Measurements from ENCODE around the gene PREB. TPM values are rescaled to one million over a fixed set of nuclear protein-coding genes. Genes with fewer than 3 reads are reported as not detected.

The PREB gene
- total RNA-seq, 1 donor from 2014 or later: 25.1 TPM

DNA sequence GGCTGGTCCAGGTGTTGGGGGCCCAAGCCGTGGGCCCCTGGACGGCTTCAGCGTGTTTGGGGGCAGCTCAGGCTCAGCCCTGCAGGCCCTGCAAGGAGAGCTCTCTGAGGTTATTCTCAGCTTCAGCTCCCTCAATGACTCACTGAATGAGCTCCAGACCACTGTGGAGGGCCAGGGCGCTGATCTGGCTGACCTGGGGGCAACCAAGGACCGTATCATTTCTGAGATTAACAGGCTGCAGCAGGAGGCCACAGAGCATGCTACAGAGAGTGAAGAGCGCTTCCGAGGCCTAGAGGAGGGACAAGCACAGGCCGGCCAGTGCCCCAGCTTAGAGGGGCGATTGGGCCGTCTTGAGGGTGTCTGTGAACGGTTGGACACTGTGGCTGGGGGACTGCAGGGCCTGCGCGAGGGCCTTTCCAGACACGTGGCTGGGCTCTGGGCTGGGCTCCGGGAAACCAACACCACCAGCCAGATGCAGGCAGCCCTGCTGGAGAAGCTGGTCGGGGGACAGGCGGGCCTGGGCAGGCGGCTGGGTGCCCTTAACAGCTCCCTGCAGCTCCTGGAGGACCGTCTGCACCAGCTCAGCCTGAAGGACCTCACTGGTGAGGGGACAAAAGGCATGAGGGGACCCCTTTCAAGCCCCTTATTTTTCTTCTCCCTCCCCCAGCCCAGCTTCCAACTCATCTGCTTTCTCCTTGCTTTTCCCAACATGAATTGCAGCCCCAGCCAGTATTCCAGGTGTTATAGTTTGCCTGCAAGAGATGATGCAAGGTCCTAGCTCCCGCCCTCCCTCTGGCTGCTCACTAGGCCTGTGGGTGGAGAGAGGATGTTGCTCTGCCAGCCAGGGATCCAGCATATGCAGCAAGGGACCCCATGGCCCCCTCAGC is 50.8 kb downstream of the PREB start:
- DNase-seq (ENCODE audit: low spot score): no peak
- peak overlapping the region; percentile 53 for H3K4me3 Mint-ChIP-seq

DNA sequence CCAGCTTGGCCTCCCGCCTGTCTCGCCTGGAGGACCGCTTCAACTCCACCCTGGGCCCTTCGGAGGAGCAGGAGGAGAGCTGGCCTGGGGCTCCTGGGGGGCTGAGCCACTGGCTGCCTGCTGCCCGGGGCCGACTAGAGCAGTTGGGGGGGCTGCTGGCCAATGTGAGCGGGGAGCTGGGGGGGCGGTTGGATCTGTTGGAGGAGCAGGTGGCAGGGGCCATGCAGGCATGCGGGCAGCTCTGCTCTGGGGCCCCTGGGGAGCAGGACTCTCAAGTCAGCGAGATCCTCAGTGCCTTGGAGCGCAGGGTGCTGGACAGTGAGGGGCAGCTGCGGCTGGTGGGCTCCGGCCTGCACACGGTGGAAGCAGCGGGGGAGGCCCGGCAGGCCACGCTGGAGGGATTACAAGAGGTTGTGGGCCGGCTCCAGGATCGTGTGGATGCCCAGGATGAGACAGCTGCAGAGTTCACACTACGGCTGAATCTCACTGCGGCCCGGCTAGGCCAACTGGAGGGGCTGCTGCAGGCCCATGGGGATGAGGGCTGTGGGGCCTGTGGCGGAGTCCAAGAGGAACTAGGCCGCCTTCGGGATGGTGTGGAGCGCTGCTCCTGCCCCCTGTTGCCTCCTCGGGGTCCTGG is 51.5 kb downstream of the PREB start:
- peaks cover 23% of the 10 kb centered on the region for H3F3A ChIP-seq (ENCODE audit: low read depth)
- Mint-ChIP-seq H3K4me1 (peaks cover 42% of the 10 kb centered on the region), H3K27ac (no peak overlapping the region), H3K36me3 (no peaks in the 10 kb centered on the region), H3K27me3 (ENCODE audit: insufficient read depth, low read depth) (peaks cover 2% of the 10 kb centered on the region), H3K9me3 (no peaks in the 10 kb centered on the region), H3K4me3 (no peak overlapping the region)
- no peaks in the 10 kb centered on the region for H3K36me3 ChIP-seq
- H3K4me3 ChIP-seq: no peak overlapping the region
- H3K9ac ChIP-seq: no peak overlapping the region
- H3K4me1 ChIP-seq: peaks cover 25% of the 10 kb centered on the region
- H4K20me1 ChIP-seq (ENCODE audit: low read depth): no peaks in the 10 kb centered on the region
- H3K79me2 ChIP-seq (ENCODE audit: low read depth): peaks cover 3% of the 10 kb centered on the region
- TF ChIP-seq EZH2 (IDR thresholded peaks at IDR 0.05) (no peak), EZH2phosphoT487 (IDR thresholded peaks at IDR 0.05) (no peak)
- TF ChIP-seq, protein P1, sequence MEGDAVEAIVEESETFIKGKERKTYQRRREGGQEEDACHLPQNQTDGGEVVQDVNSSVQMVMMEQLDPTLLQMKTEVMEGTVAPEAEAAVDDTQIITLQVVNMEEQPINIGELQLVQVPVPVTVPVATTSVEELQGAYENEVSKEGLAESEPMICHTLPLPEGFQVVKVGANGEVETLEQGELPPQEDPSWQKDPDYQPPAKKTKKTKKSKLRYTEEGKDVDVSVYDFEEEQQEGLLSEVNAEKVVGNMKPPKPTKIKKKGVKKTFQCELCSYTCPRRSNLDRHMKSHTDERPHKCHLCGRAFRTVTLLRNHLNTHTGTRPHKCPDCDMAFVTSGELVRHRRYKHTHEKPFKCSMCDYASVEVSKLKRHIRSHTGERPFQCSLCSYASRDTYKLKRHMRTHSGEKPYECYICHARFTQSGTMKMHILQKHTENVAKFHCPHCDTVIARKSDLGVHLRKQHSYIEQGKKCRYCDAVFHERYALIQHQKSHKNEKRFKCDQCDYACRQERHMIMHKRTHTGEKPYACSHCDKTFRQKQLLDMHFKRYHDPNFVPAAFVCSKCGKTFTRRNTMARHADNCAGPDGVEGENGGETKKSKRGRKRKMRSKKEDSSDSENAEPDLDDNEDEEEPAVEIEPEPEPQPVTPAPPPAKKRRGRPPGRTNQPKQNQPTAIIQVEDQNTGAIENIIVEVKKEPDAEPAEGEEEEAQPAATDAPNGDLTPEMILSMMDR (IDR thresholded peaks at IDR 0.05): no peak
- no peaks in the 10 kb centered on the region for H3K9me3 ChIP-seq (ENCODE audit: low read depth)
- H3K4me2 ChIP-seq: no peak overlapping the region
- peaks cover 19% of the 10 kb centered on the region for H3K27me3 ChIP-seq
- no peak overlapping the region for H2AFZ ChIP-seq (replicated peaks)
- DNase-seq (ENCODE audit: low spot score): no peak
- H3K27ac ChIP-seq: no peak overlapping the region

More for the DNA sequence above, 50.8 kb downstream of the PREB start:
- no peak overlapping the region for H3K4me3 ChIP-seq
- H3F3A ChIP-seq (ENCODE audit: low read depth): peaks cover 23% of the 10 kb centered on the region
- H3K4me1 ChIP-seq: peaks cover 19% of the 10 kb centered on the region
- H3K27me3 ChIP-seq: peaks cover 19% of the 10 kb centered on the region
- Mint-ChIP-seq H3K4me1 (peaks cover 35% of the 10 kb centered on the region), H3K27ac (peak overlapping the region; percentile 66), H3K27me3 (ENCODE audit: insufficient read depth, low read depth) (peaks cover 4% of the 10 kb centered on the region), H3K36me3 (no peaks in the 10 kb centered on the region), H3K9me3 (no peaks in the 10 kb centered on the region)
- TF ChIP-seq EZH2phosphoT487 (IDR thresholded peaks at IDR 0.05) (no peak), EZH2 (IDR thresholded peaks at IDR 0.05) (no peak)
- TF ChIP-seq, protein P1 (IDR thresholded peaks at IDR 0.05): no peak
- H4K20me1 ChIP-seq (ENCODE audit: low read depth): no peaks in the 10 kb centered on the region
- no peak overlapping the region for H3K4me2 ChIP-seq
- no peak overlapping the region for H3K27ac ChIP-seq
- H3K9ac ChIP-seq: no peak overlapping the region
- H3K36me3 ChIP-seq: no peaks in the 10 kb centered on the region
- H3K79me2 ChIP-seq (ENCODE audit: low read depth): peaks cover 3% of the 10 kb centered on the region
- H2AFZ ChIP-seq (replicated peaks): no peak overlapping the region
- no peaks in the 10 kb centered on the region for H3K9me3 ChIP-seq (ENCODE audit: low read depth)

DNA sequence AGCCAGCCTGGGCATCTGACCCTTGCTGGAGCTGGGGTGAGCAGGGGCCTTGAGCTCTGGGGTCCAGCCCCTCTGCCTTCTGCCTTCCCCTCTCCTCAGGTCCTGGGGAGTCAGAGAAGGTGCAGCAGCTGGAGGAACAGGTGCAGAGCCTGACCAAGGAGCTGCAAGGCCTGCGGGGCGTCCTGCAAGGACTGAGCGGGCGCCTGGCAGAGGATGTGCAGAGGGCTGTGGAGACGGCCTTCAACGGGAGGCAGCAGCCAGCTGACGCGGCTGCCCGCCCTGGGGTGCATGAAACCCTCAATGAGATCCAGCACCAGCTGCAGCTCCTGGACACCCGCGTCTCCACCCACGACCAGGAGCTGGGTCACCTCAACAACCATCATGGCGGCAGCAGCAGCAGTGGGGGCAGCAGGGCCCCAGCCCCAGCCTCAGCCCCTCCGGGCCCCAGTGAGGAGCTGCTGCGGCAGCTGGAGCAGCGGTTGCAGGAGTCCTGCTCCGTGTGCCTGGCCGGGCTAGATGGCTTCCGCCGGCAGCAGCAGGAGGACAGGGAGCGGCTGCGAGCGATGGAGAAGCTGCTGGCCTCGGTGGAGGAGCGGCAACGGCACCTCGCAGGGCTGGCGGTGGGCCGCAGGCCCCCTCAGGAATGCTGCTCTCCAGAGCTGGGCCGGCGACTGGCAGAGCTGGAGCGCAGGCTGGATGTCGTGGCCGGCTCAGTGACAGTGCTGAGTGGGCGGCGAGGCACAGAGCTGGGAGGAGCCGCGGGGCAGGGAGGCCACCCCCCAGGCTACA is 52.3 kb downstream of the PREB start:
- Histone ChIP-seq H3K4me3 (no peak overlapping the region), H4K20me1 (ENCODE audit: low read depth) (no peaks in the 10 kb centered on the region), H3K79me2 (ENCODE audit: low read depth) (no peaks in the 10 kb centered on the region), H3K9ac (no peak overlapping the region), H2AFZ (replicated peaks) (no peak overlapping the region), H3K4me2 (no peak overlapping the region), H3K9me3 (ENCODE audit: low read depth) (no peaks in the 10 kb centered on the region), H3K27ac (no peak overlapping the region), H3F3A (ENCODE audit: low read depth) (peaks cover 19% of the 10 kb centered on the region), H3K36me3 (no peaks in the 10 kb centered on the region), H3K27me3 (peaks cover 14% of the 10 kb centered on the region), H3K4me1 (peaks cover 19% of the 10 kb centered on the region)
- H3K36me3 Mint-ChIP-seq: no peaks in the 10 kb centered on the region
- peaks cover under 1% of the 10 kb centered on the region for H3K27me3 Mint-ChIP-seq (ENCODE audit: insufficient read depth, low read depth)
- no peaks in the 10 kb centered on the region for H3K9me3 Mint-ChIP-seq
- H3K27ac Mint-ChIP-seq: no peak overlapping the region
- H3K4me1 Mint-ChIP-seq: peaks cover 40% of the 10 kb centered on the region
- TF ChIP-seq EZH2phosphoT487 (IDR thresholded peaks at IDR 0.05): no peak
- no peak for TF ChIP-seq EZH2 (IDR thresholded peaks at IDR 0.05)
- TF ChIP-seq, protein P1 (IDR thresholded peaks at IDR 0.05): no peak
- no peak for DNase-seq (ENCODE audit: low spot score)
- H3K4me3 Mint-ChIP-seq: no peak overlapping the region

Other genes starting within 250 kb of the PREB start
- gene MAPRE3, start 164.0 kb downstream of the PREB start, total RNA-seq (ENCODE audit: low replicate concordance): 3.1 and 6.2 TPM in 2 replicates
- gene TMEM214, start 101.7 kb downstream of the PREB start, total RNA-seq (ENCODE audit: low replicate concordance): 18.1 and 26.1 TPM in 2 replicates
- 68.3 and 84.7 TPM in 2 replicates for gene AGBL5, start 83.0 kb downstream of the PREB start, total RNA-seq (ENCODE audit: low replicate concordance)
- gene OST4, start 63.0 kb downstream of the PREB start, total RNA-seq (ENCODE audit: low replicate concordance): 84.6 and 256 TPM in 2 replicates
- 0.15 and 5.1 TPM in 2 replicates for gene EMILIN1, start 56.0 kb downstream of the PREB start, total RNA-seq (ENCODE audit: low replicate concordance)
- 3.3 and 5.0 TPM in 2 replicates for gene KHK, start 47.9 kb downstream of the PREB start, total RNA-seq (ENCODE audit: low replicate concordance)
- 2.1 and 3.0 TPM in 2 replicates for gene CGREF1, start 15.5 kb downstream of the PREB start, total RNA-seq (ENCODE audit: low replicate concordance)
- 0.65 and 1.1 TPM in 2 replicates for gene ABHD1, start 10.8 kb downstream of the PREB start, total RNA-seq (ENCODE audit: low replicate concordance)
- gene PRR30, start 4.8 kb upstream of the PREB start, total RNA-seq (ENCODE audit: low replicate concordance): not detected in 2 replicates
- 0.03 TPM in 1 of 2 replicates, not detected in the other for gene TCF23, start 14.4 kb upstream of the PREB start, total RNA-seq (ENCODE audit: low replicate concordance)
- 133 and 142 TPM in 2 replicates for gene ATRAID, start 77.4 kb upstream of the PREB start, total RNA-seq (ENCODE audit: low replicate concordance)
- gene SLC5A6, start 77.6 kb upstream of the PREB start, total RNA-seq (ENCODE audit: low replicate concordance): 42.8 and 88.9 TPM in 2 replicates
- 26.5 and 51.8 TPM in 2 replicates for gene CAD, start 82.7 kb upstream of the PREB start, total RNA-seq (ENCODE audit: low replicate concordance)
- gene SLC30A3, start 128.4 kb upstream of the PREB start, total RNA-seq (ENCODE audit: low replicate concordance): 0.56 and 1.4 TPM in 2 replicates
- gene DNAJC5G, start 140.8 kb upstream of the PREB start, total RNA-seq (ENCODE audit: low replicate concordance): not detected in 2 replicates
- 0.12 TPM in 1 of 2 replicates, not detected in the other for gene TRIM54, start 147.8 kb upstream of the PREB start, total RNA-seq (ENCODE audit: low replicate concordance)
- 0.56 and 1.2 TPM in 2 replicates for gene UCN, start 173.8 kb upstream of the PREB start, total RNA-seq (ENCODE audit: low replicate concordance)
- 71.4 and 78.0 TPM in 2 replicates for gene MPV17, start 188.5 kb upstream of the PREB start, total RNA-seq (ENCODE audit: low replicate concordance)
- gene GTF3C2, start 222.1 kb upstream of the PREB start, total RNA-seq (ENCODE audit: low replicate concordance): 57.3 and 73.9 TPM in 2 replicates
- gene EIF2B4, start 235.7 kb upstream of the PREB start, total RNA-seq (ENCODE audit: low replicate concordance): 25.5 and 38.2 TPM in 2 replicates
- gene SNX17, start 236.0 kb upstream of the PREB start, total RNA-seq (ENCODE audit: low replicate concordance): 65.2 and 92.6 TPM in 2 replicates
- gene ZNF513, start 246.1 kb upstream of the PREB start, total RNA-seq (ENCODE audit: low replicate concordance): 6.1 and 23.2 TPM in 2 replicates